Measurements from ENCODE around the gene ACAP3.

Gene ACAP3

DNA sequence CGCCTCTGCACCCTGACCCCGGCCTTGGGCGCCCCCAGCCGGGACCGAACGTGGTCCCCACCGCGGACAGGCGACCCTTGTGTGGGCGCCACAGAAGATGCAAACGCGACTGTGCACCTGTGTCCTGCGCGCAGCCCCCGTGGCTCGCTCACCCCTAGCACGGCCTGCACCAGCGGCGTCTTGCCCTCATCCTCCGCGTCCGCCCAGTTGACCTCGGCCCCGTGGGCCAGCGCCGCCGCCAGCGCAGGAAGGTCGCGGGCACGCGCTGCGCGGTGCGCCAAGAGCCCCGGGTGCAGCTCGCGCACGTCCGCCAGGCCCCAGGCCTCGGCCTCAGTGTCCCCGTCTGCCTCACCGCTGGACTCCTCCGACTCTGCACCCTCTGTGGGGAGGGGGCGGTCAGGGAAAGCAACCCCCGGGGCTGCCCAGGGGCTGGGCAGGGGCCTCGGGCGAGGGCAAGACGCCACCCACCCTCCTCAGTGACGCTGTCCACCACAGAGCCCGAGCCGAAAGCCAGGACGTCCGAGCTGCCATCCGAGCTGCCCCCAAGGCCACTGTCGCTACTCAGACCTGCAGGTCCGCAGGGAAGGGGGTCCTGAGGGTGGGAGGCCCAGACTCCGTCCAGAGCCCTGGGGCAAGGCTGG, 13.4 kb downstream of the ACAP3 start:
- TF ChIP-seq, protein P1, sequence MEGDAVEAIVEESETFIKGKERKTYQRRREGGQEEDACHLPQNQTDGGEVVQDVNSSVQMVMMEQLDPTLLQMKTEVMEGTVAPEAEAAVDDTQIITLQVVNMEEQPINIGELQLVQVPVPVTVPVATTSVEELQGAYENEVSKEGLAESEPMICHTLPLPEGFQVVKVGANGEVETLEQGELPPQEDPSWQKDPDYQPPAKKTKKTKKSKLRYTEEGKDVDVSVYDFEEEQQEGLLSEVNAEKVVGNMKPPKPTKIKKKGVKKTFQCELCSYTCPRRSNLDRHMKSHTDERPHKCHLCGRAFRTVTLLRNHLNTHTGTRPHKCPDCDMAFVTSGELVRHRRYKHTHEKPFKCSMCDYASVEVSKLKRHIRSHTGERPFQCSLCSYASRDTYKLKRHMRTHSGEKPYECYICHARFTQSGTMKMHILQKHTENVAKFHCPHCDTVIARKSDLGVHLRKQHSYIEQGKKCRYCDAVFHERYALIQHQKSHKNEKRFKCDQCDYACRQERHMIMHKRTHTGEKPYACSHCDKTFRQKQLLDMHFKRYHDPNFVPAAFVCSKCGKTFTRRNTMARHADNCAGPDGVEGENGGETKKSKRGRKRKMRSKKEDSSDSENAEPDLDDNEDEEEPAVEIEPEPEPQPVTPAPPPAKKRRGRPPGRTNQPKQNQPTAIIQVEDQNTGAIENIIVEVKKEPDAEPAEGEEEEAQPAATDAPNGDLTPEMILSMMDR (IDR thresholded peaks at IDR 0.05; ENCODE audit: extremely low read depth, missing control alignments) = no peak
- no peak for DNase-seq (ENCODE audit: low spot score)

DNA sequence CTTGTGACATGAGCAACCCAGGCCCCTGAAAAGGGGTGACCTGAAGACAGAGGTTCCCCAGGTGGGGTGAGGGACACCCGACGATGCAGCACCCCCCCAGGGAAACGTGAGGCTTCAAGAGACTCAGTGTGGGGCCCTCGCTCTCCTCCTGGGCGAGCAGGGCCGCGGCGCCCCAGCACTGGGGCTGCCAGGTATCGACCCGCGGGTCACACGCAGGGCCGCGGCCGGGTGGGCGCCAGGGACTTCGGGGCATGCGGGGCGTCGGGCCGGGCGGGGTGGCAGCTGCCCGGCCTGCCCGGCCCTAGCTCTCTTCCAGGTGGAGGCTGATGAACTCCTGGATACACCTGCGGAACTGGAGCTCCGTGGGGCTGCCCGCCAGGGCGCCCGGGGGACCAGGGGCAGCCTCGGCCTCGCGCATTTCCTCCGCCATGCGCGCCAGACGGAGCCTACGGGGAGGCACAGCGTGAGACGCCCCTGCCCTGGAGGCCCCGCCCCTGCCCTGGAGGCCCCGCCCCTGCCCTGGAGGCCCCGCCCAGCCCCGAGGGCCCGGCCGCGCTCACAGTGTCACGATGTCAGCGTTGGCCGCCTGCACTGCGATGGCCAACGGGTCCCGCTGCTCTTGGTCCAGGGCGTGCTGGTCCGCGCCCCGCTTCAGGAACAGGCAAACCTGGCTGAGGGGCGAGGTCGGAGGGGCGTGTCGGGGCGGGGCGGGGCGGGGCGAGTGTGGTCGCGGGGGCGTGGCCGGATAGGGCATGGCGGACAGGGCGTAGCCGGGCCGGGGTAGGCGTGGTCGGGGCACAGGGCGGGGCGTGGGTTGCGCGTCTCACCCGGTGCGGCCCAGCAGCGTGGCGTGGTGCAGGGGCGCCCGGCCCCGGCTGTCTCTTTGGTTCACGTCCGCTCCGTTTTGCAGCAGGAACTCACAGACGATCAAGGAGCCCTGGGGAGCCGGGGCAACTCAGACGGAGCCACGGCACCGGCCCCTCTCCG, 14.2 kb downstream of the ACAP3 start:
- DNase-seq (ENCODE audit: low spot score) = no peak

GRCh38 chr1:1292851-1293250, 14.9 kb downstream of the ACAP3 start:
- TF ChIP-seq, protein P1 (IDR thresholded peaks at IDR 0.05; ENCODE audit: extremely low read depth, missing control alignments) = no peak
- no peak for DNase-seq (ENCODE audit: low spot score)

More for the DNA sequence above, 14.2 kb downstream of the ACAP3 start:
- TF ChIP-seq, protein P1 (IDR thresholded peaks at IDR 0.05; ENCODE audit: extremely low read depth, missing control alignments) = no peak

DNA sequence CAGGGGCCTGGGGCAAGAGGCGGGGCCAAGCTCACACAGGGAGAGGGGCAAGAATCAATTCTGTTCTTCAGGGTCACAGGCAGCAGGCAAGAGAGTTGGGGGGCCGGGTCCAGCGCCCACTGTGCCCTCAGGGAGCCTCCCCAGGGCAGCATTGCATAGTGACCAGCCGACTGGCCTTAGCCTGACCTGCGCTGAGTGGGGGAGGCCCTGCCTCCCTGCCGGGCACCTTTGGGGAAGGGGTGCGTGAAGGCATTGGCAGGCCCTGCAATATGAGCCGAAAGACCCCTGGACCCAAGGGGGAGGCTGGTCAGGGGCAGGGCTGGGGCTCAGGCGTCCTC, 15.3 kb downstream of the ACAP3 start:
- DNase-seq (ENCODE audit: low spot score) = no peak
- TF ChIP-seq, protein P1 (IDR thresholded peaks at IDR 0.05; ENCODE audit: extremely low read depth, missing control alignments) = no peak

- TF ChIP-seq, protein P1 (IDR thresholded peaks at IDR 0.05; ENCODE audit: extremely low read depth, missing control alignments) = peak; percentile 73
- peak; percentile 91 for DNase-seq (ENCODE audit: low spot score)
Measured at GRCh38 chr1:1291548-1292441, 15.9 kb downstream of the ACAP3 start.

- TF ChIP-seq, protein P1 (IDR thresholded peaks at IDR 0.05; ENCODE audit: extremely low read depth, missing control alignments) = no peak
- DNase-seq (ENCODE audit: low spot score) = no peak
Measured at GRCh38 chr1:1291023-1291528, 16.7 kb downstream of the ACAP3 start.

Measured in GM20000 (cell line).